HG02943 (cell line): ENCODE measurements around the gene FHIT.
"Not testable (repeated sequence)": the region's sequence is repeated elsewhere in the genome, so short reads cannot be mapped to it uniquely, and the experiment has no call there.

Experiments used
- ATAC-seq: cut with Tn5 transposase; IDR thresholded peaks from one replicate; pipeline ENCODE4 v1.9.1; 2021; ENCODE audit warnings: mild to moderate bottlenecking, low read depth, moderate library complexity; ENCODE audit not compliant: unreplicated experiment

The FHIT gene

GRCh38 chr3:61015408-61015807 is 235.8 kb downstream of the FHIT start:
- no peak for ATAC-seq

- no peak for ATAC-seq
These were observed 242.3 kb downstream of the FHIT start for GRCh38 chr3:61008998-61009380.

GRCh38 chr3:61008153-61008997 is 242.9 kb downstream of the FHIT start:
- no peak for ATAC-seq

- no peak for ATAC-seq
These were observed 245.7 kb downstream of the FHIT start for GRCh38 chr3:61005591-61005990.

- no peak for ATAC-seq
These were observed 252.4 kb downstream of the FHIT start for GRCh38 chr3:60998858-60999257.

GRCh38 chr3:60992395-60992794 is 258.9 kb downstream of the FHIT start:
- no peak for ATAC-seq

- ATAC-seq = no peak
These were observed 260.9 kb downstream of the FHIT start for GRCh38 chr3:60990442-60990730.

GRCh38 chr3:60989626-60990441 is 261.4 kb downstream of the FHIT start:
- ATAC-seq = no peak

- not testable (repeated sequence) for ATAC-seq
These were observed 264.1 kb downstream of the FHIT start for GRCh38 chr3:60987191-60987590.

GRCh38 chr3:60986552-60986951 is 264.7 kb downstream of the FHIT start:
- no peak for ATAC-seq

- ATAC-seq = no peak
These were observed 267.3 kb downstream of the FHIT start for GRCh38 chr3:60983906-60984305.

GRCh38 chr3:60980342-60980692 is 270.9 kb downstream of the FHIT start:
- ATAC-seq = no peak

GRCh38 chr3:60979461-60980341 is 271.6 kb downstream of the FHIT start:
- no peak for ATAC-seq

GRCh38 chr3:60973321-60973720 is 277.9 kb downstream of the FHIT start:
- ATAC-seq = no peak

GRCh38 chr3:60972599-60972998 is 278.7 kb downstream of the FHIT start:
- no peak for ATAC-seq

- no peak for ATAC-seq
These were observed 280.4 kb downstream of the FHIT start for GRCh38 chr3:60970850-60971249.

- no peak for ATAC-seq
These were observed 284.1 kb downstream of the FHIT start for GRCh38 chr3:60967141-60967540.

GRCh38 chr3:60957541-60957940 is 293.7 kb downstream of the FHIT start:
- ATAC-seq = no peak

- ATAC-seq = no peak
These were observed 294.5 kb downstream of the FHIT start for GRCh38 chr3:60956729-60957128.

GRCh38 chr3:60955034-60955433 is 296.2 kb downstream of the FHIT start:
- ATAC-seq = no peak

- no peak for ATAC-seq
These were observed 297.2 kb downstream of the FHIT start for GRCh38 chr3:60954048-60954447.
